HG03108 (cell line): ENCODE data around the gene ANAPC2.
A peak's percentile ranks its signal among the peaks of the same experiment; 100 is the strongest.

Experiments
- ATAC-seq: cut with Tn5 transposase; IDR thresholded peaks from one replicate; pipeline ENCODE4 v1.9.1; 2021; ENCODE audit warnings: moderate library complexity; ENCODE audit not compliant: unreplicated experiment

ANAPC2 gene

DNA sequence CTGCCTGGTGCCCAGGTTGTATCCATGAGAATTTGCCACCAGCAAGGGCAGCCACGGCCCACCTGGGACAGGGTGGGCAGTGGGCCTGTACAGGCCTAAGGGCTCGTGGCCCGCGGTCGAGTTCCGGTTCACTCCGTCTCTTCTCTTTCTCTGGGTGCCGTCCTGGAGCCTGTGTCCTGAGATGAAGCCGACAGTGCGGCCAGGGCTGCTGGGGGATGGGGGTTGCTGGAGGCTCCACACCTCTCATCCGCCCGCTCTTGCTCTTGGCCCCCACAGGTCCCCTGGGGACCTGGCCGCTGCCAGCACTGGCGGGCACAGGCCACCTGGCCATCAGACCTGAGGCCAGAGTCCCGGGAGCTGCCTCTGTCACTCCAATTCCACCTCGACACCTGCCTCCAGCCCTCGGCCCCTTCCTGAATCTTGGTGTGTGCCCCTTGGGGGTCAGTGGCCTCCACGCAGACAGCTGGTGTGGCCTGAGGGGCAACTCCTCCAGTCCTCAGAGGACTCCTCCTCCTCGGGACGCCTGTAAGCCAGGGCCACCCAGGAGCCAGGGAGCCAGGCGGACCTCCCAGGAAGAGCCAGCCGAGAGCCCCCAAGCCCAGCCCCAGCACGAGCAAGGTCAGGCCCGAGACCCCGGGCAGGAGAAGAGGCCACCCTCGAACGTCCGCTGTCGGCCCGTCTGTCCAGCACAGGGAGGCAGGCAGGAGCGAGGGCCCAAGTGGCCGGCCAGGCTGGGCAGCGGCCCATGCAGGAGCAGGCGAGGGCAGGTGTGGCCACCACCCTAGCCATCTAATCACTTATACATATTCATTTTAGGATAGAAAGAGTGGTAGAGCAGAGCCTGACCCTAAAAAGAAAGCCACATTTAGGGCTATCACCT lies 23.8 kb downstream of the ANAPC2 start:
- no peak for ATAC-seq

- no peak for ATAC-seq
These were observed 24.6 kb downstream of the ANAPC2 start for GRCh38 chr9:137163805-137164204.

DNA sequence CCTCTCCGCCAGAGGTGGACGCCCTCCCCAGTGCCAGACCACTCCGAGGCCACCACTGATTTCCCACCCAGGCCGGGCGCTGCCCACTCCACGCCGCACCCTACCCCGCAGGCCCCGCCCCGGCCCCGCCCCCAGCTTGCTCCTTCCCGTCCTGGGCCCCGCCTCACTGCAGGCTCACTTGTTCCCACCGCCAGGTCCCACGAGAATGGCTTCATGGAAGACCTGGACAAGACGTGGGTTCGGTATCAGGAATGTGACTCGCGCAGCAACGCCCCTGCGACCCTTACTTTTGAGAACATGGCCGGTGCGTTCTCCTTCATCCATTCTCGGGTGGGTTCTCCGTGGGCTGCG lies 25.0 kb downstream of the ANAPC2 start:
- ATAC-seq, result no peak

DNA sequence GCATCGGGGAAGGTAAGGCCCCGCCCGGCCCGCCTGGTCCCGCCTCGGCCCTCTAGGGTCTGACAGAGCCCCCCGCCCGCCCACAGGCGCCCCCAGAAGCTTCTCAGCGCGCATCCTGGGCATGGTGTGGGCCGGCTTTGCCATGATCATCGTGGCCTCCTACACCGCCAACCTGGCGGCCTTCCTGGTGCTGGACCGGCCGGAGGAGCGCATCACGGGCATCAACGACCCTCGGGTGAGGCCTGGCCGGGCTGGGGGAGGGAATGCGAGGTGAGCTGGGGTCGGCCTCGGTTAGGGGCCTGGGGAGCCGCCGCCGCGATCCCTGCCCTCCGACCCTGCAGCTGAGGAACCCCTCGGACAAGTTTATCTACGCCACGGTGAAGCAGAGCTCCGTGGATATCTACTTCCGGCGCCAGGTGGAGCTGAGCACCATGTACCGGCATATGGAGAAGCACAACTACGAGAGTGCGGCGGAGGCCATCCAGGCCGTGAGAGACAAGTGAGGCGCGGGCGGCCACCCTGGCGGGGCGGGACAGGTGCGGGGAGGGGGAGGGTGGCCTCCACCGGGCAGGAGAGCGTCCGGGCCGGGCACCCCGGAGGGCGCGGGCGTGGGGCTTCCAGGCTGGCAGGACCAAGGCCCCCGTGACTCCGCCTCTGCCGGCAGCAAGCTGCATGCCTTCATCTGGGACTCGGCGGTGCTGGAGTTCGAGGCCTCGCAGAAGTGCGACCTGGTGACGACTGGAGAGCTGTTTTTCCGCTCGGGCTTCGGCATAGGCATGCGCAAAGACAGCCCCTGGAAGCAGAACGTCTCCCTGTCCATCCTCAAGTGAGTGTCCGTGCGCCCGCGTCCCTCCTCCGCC lies 25.6 kb downstream of the ANAPC2 start:
- ATAC-seq, result no peak

DNA sequence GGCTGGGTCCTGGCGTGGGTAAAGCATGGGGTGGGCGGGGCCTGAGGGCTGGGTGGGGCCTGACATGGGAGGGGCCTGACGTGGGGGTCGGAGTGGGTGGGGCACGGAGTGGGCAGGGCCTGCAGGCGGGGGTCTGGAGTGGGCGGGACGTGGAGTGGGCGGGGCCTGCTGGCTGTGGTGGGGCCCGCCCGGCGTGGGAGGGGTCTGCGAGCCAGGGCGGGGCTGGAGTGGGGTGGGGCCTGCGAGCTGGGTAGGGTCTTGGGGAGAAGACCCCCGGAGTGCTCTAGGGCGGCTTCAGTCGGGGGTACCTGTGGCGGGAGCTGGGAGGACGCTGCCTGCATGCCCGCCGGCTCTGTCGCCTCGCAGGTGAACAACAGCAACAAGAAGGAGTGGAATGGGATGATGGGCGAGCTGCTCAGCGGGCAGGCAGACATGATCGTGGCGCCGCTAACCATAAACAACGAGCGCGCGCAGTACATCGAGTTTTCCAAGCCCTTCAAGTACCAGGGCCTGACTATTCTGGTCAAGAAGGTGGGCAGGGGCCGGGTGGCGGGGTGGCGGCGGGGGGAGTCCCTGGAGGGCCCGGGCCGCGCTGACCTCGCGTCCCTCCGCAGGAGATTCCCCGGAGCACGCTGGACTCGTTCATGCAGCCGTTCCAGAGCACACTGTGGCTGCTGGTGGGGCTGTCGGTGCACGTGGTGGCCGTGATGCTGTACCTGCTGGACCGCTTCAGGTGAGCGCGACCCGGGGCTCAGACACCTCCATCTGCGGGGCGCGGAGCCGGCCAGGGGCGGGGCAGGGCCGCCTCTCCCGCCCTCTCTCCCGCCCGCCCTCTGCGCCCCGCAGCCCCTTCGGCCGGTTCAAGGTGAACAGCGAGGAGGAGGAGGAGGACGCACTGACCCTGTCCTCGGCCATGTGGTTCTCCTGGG lies 26.5 kb downstream of the ANAPC2 start:
- no peak for ATAC-seq

- no peak for ATAC-seq
These were observed 27.4 kb downstream of the ANAPC2 start for GRCh38 chr9:137160716-137161557.

DNA sequence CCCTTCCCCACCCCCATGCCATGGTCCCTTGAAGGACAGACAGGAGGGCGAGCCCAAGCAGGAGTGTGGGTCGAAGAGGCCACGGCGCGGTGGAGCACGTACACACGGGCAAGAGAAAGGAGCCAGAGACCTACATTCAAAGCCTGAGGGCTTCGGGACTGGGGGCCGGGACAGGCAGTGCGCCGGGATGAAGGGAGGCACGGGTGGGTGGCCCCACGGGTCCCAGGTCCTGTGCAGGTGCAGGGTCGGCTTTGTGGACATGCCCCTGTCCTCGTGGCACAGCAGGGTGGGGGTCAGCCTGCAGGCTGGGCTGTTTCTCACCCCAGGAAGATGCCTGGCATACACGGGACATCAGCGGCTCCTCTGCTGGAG lies 28.3 kb downstream of the ANAPC2 start:
- ATAC-seq, result no peak

DNA sequence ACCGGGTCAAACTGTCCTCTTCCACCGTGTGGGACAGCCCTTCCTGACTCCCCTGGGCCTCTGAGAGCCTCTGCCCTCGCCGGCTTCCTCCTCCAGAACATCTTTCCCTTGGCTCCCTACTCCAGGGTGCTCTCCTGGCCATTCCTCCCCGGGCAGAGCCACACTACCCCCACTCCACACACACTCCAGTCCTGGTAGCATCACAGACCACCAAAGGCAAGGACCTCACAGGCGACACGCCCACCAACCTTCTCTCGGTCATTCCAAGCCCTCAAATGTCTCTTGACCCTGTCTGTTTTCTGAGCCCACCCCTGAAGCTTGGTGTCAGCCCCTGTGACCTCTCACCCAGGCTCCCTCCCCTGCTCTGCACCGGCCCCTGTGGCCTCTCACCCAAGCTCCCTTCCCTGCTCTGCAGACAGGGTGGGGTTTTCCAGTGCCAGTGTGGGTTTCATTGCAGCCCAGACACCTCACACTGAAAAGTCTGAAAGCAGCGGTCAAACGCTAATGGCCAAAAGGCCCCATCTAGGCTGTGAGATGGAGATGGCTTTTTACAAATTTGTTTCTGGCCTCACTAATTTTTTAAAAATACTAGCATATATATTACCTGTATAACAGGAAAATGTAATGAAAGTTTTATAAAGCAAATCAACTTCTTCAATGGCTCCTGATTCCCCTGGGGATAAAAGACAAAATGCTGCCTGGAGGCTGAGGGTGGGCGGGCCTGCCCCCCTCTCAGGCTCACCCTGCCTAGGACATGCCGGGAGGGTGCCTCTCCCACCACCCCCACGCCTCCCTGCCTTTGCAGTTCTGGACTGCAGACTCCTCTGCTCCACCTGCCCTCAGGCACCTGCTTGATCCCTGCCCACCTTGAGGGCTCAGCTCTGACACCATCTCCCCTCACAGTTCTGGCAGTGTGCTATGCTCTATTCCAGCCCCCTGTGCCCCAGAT lies 29.0 kb downstream of the ANAPC2 start:
- ATAC-seq, result no peak

GRCh38 chr9:137158625-137159024 lies 29.7 kb downstream of the ANAPC2 start:
- no peak for ATAC-seq

DNA sequence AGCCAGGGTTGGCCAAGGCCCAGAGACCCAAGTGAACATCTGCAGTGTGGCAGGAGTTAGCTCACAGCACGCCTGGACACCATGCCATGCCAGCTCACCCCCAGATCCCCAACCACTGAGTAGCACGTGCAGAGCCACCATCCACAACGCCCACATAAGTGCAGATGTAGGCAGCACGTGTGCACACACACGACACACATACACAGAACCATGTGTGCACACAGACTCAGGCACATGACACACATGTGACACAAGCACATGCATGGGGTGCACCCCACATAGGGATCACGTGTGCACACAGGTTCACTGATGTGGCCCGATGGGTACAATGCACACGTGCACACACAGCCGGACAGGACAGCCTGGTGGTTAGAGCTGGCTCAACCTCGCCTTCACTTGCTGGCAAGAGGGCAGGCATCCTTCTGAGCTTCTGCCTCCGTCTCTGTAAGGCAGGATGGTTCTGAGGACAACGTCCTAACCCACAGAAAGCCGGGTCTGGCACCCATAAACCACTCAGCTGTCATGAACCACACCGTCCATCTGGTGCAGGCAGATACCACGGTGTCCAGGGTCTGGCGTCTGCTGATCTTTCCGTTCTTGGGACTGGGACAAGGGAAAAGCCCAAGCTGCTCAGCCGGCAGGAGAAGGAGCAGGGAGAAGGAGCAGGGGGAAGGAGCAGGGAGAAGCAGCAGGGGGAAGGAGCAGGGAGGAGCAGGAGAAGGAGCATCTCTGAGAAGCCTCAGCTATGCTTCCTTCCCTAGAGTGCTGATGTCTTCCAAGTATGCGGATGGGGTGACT lies 30.5 kb downstream of the ANAPC2 start:
- no peak for ATAC-seq

- ATAC-seq, result no peak
These were observed 31.6 kb downstream of the ANAPC2 start for GRCh38 chr9:137156567-137157375.

DNA sequence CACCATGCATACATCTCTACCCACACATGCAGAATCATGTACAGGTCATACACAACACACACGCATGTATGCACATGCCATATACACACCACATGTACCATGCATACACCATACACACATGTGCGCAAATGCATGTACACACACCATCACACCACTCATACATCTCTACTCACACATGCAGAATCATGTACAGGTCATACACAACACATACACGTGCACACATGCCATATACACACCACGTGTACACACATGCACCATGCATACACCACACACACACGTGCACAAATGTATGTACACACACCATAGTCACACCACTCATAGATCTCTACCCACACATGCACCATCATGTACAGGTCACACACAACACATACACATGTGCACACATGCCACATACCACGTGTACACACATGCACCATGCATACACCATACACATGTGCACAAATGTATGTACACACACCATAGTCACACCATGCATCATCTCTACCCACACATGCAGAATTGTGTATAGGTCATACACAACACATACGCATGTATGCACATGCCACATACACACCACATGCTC lies 35.4 kb downstream of the ANAPC2 start:
- ATAC-seq, result no peak

- peak; percentile 36 for ATAC-seq
These were observed 37.5 kb downstream of the ANAPC2 start for GRCh38 chr9:137150617-137151457.

DNA sequence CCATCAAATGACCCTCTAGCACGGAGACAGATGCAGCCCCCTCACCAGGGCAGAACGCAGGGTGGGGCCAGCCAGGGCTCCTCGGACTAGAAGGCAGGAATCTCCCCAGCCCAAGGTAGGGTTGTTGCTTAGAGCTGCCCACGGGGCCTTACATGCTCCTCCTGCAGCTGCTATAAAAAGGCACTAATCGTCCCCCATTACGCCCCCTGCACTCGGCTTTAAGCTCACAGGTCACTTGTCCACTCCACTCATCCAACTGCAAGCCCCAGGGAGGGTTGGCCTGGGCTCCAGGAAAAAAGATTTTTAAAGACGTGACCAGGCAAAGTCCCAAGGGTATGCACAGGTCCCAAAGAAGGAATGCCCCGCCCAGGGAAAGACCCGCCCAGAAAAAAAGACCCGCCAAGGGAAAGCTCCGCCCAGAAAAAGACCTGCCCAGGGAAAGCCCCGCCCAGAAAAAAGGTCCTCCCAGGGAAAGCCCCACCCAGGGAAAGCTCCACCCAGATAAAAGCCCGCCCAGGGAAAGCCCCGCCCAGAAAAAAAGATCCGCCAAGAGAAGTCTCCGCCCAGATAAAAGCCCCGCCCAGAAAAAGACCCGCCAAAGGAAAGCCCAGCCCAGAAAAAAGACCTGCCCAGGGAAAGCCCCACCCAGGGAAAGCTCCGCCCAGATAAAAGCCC lies 38.3 kb downstream of the ANAPC2 start:
- ATAC-seq, result peak; percentile 20

DNA sequence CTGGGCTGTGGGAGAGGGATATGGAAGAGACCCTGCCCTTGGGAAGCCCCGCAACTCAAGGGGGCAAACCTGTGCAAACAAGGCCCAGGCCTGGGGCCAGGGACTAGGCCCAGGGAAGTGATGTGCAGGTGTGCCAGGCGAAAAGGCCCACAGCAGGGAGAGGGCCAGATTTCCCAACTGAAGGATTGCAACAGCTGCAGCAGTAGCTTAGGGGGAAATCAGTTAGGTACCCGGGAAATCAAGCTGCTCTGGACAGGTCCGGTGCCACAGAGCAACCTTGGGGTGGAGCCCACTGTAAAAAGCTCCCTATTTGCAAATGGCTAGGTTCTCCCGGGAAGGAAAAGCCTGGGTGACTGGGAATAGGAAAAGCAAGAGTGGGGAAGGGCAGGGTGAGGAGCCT lies 39.0 kb downstream of the ANAPC2 start:
- ATAC-seq, result no peak

GRCh38 chr9:137148661-137149060 lies 39.7 kb downstream of the ANAPC2 start:
- ATAC-seq, result no peak
